KMS-11 (cell line): ENCODE measurements around the gene TMEM219.

Experiments
- H2AFZ ChIP-seq: fragments of 200-600 bp; sonication (generic); 2 replicates; pipeline ENCODE4 v1.6.1; 2016; ENCODE audit warnings: antibody characterized with exemption, mixed run types, low read depth
- H3K27ac ChIP-seq: fragments of 200-600 bp; sonication (generic); 2 replicates; pipeline ENCODE4 v1.6.1; 2016; ENCODE audit warnings: mild to moderate bottlenecking, mixed run types
- H3K27me3 ChIP-seq: fragments of 200-600 bp; sonication (generic); 2 replicates; pipeline ENCODE4 v1.6.1; 2017; ENCODE audit warnings: mild to moderate bottlenecking, low read depth, mixed run types, moderate library complexity; ENCODE audit not compliant: insufficient read depth
- H3K36me3 ChIP-seq: fragments of 200-600 bp; sonication (generic); 2 replicates; pipeline ENCODE4 v1.6.1; 2017; ENCODE audit warnings: mild to moderate bottlenecking, mixed run types; ENCODE audit not compliant: insufficient read depth
- H3K4me1 ChIP-seq: fragments of 200-600 bp; sonication (generic); 2 replicates; pipeline ENCODE4 v1.6.1; 2016; ENCODE audit warnings: mild to moderate bottlenecking, low read depth, mixed run types; ENCODE audit not compliant: poor library complexity, severe bottlenecking
- H3K4me2 ChIP-seq: fragments of 200-600 bp; sonication (generic); 2 replicates; pipeline ENCODE4 v1.7.0; 2016; ENCODE audit warnings: mild to moderate bottlenecking, mixed run types
- H3K4me3 ChIP-seq: fragments of 200-600 bp; sonication (generic); IDR thresholded peaks from 2 replicates; pipeline ENCODE4 v1.6.1; 2017; ENCODE audit warnings: low read depth, low read length, mixed read lengths; ENCODE audit not compliant: insufficient read depth
- H3K79me2 ChIP-seq: fragments of 200-600 bp; sonication (generic); 2 replicates; pipeline ENCODE4 v1.6.1; 2016; ENCODE audit warnings: low read depth, mixed run types; ENCODE audit not compliant: insufficient read depth
- H3K9ac ChIP-seq: fragments of 200-600 bp; sonication (generic); 2 replicates; pipeline ENCODE4 v1.6.1; 2016; ENCODE audit warnings: mild to moderate bottlenecking, mixed run types
- H4K20me1 ChIP-seq: fragments of 200-600 bp; sonication (generic); 2 replicates; pipeline ENCODE4 v1.6.1; 2016; ENCODE audit warnings: mild to moderate bottlenecking, mixed run types; ENCODE audit not compliant: insufficient read depth
- CTCF ChIP-seq: fragments of 200-600 bp; sonication (generic); conservative IDR thresholded peaks from 2 replicates; pipeline ENCODE4 v1.6.1; 2017; ENCODE audit warnings: low read depth, mild to moderate bottlenecking, antibody characterized with exemption, low read length, moderate library complexity, mixed read lengths

Gene TMEM219

GRCh38 chr16:30018731-30019158 lies 56.9 kb downstream of the TMEM219 start:
- H3K4me2 ChIP-seq = no peak overlapping the region
- H3K4me1 ChIP-seq = no peaks in the 10 kb centered on the region
- H4K20me1 ChIP-seq = no peaks in the 10 kb centered on the region
- H3K9ac ChIP-seq = no peak overlapping the region
- H2AFZ ChIP-seq = no peak overlapping the region
- H3K27ac ChIP-seq = no peak overlapping the region
- H3K27me3 ChIP-seq = peaks cover 47% of the 10 kb centered on the region
- no peaks in the 10 kb centered on the region for H3K79me2 ChIP-seq
- no peak for TF ChIP-seq CTCF
- no peaks in the 10 kb centered on the region for H3K36me3 ChIP-seq
- no peak overlapping the region for H3K4me3 ChIP-seq
